Uterus (tissue), 2 donors: ENCODE measurements around the gene CNTLN.

ENCODE experiments used
- POLR2A ChIP-seq, 2 donors: fragments of 450-650 bp; IDR thresholded peaks; one replicate each; pipeline ENCODE4 v1.6.1; 2016; ENCODE audit warnings: antibody characterized with exemption in 2 of 2, mild to moderate bottlenecking in 1 of 2, moderate library complexity in 1 of 2
- TF ChIP-seq, protein P1 (sequence below), 4 experiments: fragments of 200-600 bp in 2 of 4; fragments of 450-650 bp in 2 of 4; sonication (generic) in 2 of 4; IDR thresholded peaks; one replicate each; pipeline ENCODE4 v1.5.1; 2016 to 2019; ENCODE audit warnings: antibody characterized with exemption in 4 of 4, mild to moderate bottlenecking in 2 of 4, moderate library complexity in 1 of 4

DNA sequence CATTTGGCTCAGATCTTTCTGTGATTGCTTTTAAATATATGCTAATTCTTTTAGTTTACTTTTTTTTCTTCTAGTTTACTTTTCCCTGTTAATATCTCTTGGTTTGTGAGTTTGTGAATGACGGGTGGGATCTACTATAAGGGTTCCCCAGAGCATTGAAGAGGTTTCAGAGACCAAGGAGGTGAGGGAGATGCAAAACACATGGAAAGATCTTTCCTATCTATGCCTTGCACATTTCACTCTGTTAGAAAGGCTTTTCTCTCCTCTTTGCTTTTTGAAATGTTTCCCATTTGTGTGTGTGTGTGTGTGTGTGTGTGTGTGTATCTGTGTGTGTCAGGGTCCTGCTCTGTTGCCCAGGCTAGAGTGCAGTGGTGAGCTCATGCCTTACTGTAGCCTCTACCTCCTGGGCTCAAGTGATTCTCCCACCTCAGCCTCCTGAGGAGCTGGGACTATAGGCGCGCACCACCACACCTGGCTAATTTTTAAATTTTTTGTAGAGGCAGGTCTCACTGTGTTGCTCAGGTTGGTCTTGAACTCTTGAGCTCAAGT lies 50.7 kb downstream of the CNTLN start:
- TF ChIP-seq, protein P1, sequence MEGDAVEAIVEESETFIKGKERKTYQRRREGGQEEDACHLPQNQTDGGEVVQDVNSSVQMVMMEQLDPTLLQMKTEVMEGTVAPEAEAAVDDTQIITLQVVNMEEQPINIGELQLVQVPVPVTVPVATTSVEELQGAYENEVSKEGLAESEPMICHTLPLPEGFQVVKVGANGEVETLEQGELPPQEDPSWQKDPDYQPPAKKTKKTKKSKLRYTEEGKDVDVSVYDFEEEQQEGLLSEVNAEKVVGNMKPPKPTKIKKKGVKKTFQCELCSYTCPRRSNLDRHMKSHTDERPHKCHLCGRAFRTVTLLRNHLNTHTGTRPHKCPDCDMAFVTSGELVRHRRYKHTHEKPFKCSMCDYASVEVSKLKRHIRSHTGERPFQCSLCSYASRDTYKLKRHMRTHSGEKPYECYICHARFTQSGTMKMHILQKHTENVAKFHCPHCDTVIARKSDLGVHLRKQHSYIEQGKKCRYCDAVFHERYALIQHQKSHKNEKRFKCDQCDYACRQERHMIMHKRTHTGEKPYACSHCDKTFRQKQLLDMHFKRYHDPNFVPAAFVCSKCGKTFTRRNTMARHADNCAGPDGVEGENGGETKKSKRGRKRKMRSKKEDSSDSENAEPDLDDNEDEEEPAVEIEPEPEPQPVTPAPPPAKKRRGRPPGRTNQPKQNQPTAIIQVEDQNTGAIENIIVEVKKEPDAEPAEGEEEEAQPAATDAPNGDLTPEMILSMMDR (IDR thresholded peaks at IDR 0.05), result no peak
- TF ChIP-seq POLR2A (IDR thresholded peaks at IDR 0.05), result no peak
